ENCODE data around the gene PGAP3. TPM values are rescaled to one million over a fixed set of nuclear protein-coding genes. Genes with fewer than 3 reads are reported as not detected.
"Not testable (repeated sequence)": the region's sequence is repeated elsewhere in the genome, so short reads cannot be mapped to it uniquely, and the experiment has no call there.

Gene PGAP3
- total RNA-seq, 1 donor: 27.7 TPM

DNA sequence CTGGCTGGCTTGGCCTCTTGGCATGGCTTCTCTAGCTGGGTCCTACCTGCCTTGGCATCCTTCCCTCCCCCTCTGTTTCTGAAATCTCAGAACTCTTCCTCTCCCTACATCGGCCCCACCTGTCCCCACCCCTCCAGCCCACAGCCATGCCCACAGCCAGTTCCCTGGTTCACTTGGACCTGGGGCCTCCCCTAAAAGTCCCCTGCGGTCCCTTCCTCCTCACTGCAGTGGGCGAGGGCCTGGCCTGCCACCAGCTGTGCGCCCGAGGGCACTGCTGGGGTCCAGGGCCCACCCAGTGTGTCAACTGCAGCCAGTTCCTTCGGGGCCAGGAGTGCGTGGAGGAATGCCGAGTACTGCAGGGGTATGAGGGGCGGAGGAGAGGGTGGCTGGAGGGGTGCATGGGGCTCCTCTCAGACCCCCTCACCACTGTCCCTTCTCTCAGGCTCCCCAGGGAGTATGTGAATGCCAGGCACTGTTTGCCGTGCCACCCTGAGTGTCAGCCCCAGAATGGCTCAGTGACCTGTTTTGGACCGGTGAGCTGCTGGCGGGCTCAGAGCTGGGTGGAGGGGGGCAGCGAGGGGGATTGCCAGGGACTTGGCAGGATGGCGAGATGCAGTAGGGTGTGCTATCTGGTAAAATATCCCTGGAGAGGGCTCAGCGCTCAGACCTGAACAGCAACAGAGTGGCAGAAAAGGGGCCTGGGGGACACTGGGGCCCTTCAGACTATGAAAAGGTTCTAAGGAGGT is 28.4 kb upstream of the PGAP3 start:
- no peak for DNase-seq (ENCODE audit: low read depth in 2 of 3, low spot score in 2 of 3)

DNA sequence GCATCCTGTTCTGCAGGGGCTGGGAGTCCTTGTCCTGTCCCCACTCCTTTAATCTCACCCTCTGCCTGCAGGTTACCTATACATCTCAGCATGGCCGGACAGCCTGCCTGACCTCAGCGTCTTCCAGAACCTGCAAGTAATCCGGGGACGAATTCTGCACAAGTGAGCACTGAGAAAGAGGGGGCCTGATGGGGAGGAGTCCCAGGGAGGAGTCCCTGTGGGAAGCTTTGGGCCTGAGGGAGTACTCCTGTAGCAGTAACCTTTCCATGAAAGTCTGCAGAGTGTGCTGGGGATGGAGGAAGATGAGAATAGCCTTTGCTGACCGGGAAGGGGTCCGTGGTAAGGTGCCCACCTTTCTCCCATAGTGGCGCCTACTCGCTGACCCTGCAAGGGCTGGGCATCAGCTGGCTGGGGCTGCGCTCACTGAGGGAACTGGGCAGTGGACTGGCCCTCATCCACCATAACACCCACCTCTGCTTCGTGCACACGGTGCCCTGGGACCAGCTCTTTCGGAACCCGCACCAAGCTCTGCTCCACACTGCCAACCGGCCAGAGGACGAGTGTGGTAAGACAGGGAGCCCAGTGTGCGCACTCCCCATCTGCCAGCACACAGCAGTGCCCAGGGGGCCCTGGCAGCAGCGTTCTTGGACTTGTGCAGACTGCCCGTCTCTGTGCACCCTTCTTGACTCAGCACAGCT is 27.7 kb upstream of the PGAP3 start:
- DNase-seq (ENCODE audit: low read depth in 2 of 3, low spot score in 2 of 3): no peak

DNA sequence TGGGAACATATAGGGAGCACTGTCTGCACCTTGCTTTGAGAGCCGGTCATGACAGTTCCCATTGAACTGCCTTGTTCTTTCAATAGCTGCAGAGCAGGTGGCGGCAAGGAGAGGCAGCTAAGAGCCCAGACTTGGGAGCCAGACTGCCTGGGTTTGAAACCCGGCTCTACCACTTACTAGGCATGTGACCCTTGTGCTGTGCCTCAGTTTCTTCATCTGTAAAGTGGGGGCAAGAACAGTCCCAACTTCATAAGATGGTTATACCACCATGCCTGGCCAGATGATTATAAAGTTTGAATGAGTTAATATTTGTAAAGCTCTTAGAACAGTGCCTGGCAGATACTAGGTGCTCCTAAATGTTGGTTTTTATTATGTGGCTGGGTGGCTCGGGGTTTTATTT is 26.4 kb upstream of the PGAP3 start:
- no peak for DNase-seq (ENCODE audit: low read depth in 2 of 3, low spot score in 2 of 3)

DNA sequence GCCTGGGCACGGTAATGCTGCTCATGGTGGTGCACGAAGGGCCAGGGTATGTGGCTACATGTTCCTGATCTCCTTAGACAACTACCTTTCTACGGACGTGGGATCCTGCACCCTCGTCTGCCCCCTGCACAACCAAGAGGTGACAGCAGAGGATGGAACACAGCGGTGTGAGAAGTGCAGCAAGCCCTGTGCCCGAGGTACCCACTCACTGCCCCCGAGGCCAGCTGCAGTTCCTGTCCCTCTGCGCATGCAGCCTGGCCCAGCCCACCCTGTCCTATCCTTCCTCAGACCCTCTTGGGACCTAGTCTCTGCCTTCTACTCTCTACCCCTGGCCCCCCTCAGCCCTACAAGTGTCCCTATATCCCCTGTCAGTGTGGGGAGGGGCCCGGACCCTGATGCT is 24.0 kb upstream of the PGAP3 start:
- no peak for DNase-seq (ENCODE audit: low read depth in 2 of 3, low spot score in 2 of 3)

DNA sequence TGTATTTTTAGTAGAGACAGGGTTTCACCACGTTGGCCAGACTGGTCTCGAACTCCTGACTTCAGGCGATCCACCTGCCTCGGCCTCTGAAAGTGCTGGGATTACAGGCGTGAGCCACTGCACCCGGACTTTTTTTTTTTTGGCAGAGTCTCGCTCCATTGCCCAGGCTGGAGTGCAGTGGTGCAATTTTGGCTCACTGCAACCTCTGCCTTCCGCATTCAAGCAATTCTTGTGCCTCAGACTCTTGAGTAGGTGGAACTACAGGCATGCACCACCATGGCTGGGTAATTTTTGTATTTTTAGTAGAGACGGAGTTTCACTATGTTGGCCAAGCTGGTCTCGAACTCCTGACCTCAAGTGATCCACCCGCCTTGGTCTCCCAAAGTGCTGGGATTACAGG is 23.2 kb upstream of the PGAP3 start:
- not testable (repeated sequence) for DNase-seq (ENCODE audit: low read depth in 2 of 3, low spot score in 2 of 3)

DNA sequence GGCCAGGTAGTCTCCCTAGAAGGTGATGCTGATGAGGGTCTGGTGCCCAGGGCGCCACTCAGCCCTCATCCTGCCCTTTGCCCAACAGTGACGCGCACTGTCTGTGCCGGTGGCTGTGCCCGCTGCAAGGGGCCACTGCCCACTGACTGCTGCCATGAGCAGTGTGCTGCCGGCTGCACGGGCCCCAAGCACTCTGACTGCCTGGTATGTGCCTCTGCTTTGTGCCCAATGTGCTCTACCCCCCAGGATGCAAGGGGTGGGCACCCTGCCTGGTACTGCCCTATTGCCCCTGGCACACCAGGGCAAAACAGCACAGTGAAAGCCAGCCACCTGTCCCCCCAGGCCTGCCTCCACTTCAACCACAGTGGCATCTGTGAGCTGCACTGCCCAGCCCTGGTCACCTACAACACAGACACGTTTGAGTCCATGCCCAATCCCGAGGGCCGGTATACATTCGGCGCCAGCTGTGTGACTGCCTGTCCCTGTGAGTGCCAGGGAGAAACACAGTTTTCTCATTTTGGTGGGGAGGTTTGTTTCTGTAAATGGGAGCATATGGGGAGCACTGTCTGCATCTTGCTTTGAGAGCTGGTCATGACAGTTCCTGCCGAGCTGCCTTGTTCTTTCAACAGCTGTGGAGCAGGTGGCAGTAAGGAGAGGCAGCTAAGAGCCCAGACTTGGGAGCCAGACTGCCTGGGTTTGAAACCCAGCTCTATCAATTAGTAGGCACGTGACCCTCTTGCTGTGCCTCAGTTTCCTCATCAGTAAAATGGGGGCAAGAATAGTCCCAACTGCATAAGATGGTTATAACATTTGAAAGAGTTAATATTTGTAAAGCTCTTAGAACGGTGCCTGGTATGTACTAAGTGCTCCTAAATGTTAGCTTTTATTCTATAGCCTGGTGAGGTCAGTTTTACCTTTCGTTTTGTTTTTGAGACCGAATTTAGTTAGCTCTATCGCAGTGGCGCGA is 22.4 kb upstream of the PGAP3 start:
- no peak for DNase-seq (ENCODE audit: low read depth in 2 of 3, low spot score in 2 of 3)

DNA sequence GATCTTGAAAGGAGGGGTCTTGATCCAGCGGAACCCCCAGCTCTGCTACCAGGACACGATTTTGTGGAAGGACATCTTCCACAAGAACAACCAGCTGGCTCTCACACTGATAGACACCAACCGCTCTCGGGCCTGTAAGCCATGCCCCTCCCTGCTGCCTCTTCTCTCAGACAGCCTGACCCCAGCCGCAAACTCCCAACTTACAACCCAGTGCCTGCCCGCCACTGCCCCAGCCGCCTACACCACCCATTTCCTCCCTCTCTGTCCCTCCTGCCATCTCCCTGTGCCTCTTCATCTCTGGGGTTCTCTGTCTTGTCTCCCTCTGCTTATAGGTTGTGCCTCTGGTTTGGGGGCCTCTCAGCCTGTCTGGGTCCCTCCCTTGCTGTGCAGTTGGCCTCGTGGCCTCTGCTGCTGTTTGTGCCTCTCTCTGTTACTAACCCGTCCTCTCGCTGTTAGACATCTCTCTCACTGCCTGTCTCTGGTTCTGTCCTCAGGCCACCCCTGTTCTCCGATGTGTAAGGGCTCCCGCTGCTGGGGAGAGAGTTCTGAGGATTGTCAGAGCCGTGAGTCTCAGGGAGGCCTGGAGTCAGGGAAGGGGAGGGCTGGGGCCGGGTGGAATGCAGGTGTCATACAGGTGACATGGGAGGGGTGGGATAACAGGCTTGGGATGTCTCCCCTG is 21.6 kb upstream of the PGAP3 start:
- no peak for DNase-seq (ENCODE audit: low read depth in 2 of 3, low spot score in 2 of 3)

DNA sequence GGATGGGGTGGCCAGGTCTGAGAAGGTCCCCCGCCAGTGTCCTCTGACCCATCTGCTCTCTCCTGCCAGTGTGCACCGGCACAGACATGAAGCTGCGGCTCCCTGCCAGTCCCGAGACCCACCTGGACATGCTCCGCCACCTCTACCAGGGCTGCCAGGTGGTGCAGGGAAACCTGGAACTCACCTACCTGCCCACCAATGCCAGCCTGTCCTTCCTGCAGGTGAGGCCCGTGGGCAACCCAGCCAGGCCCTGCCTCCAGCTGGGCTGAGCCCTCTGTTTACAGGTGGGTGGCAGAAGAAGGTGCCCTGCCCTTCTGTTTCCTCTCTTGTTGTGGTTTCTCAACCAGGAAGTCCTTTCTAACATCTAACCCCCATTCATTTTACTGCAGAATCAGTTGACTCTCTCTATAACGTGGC is 19.1 kb upstream of the PGAP3 start:
- no peak for DNase-seq (ENCODE audit: low read depth in 2 of 3, low spot score in 2 of 3)

DNA sequence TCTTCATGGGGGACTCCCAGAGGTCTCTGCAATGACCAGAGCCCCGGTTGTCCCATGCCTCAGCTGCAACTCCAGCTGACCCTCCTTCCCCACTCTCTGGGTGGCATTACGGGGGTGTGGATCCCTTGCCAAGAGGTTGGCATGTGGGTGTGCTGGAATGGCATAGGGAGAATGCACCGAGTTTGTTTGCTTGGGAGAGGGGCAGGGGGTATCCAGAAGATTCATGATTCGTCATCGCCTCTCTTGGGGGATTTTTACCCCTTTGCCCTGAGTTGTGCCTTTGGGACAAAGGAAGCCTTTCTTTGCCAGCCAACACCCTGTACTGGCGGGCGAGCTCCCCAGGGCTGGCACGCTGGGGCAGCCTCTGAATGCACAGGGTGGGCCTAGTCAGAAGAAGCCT is 18.5 kb upstream of the PGAP3 start:
- DNase-seq (ENCODE audit: low read depth in 2 of 3, low spot score in 2 of 3): no peak

DNA sequence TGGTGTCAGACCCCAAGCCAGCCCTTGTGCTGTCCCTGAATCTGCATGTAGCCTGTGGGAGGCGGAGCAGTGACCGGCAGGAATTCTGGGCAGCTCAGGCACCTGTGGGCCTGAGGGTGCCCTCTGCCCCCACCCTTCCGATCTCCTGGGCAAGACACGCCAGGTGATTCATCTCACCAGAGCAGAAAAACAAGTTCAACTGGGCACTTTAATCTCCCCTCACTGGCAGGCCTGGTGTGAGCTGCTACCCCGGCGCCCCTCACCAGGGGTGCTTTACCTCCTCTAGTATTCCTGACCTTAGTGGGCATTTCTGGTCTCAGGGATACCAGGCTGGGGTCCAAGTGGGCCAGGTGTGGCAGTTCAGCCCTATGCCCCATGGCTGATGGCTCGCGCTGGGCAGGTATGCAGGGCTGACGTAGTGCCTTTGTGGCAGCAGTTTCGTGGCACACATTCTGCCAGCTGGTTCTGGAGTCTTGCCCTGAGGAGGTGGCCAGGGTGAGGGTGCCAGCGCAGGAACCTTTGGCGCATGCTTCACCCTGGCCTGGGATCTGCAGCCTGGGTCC is 18.0 kb upstream of the PGAP3 start:
- no peak for DNase-seq (ENCODE audit: low read depth in 2 of 3, low spot score in 2 of 3)

DNA sequence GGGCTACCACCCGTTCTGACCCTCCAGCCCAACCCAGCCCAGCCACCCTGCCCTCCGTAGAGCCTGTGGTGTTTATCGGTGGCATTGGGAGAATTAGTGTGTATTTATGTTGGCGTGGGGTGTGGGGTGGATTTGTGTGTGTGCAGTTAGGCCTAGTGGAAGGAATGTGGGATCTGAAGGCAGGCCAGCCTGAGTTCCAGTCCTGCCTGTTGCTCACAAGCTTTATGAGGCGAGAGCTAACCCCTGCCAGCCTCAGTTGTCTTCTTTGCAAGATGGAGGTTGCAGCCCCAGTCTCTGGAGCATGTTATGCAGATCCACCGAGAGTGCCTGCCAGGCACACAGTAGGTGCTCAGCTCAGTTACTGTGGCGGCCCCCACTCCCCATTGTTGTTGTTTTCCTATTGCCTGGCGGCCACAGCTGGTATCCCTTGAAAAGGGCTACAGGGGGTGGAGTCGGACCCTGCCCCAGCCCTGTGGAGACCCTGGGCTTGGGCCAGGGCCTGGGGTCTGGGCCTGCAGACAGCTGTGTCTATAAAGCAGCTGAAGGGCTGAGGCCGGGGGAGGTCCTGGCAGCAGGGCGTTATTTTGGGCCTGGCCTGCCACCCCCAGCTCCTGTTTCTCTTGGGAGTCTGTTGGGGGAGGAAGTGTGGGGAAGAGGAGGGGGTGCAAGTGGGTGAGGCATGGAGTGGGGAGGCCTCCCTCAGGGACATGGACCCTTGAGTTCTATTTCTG is 17.1 kb upstream of the PGAP3 start:
- DNase-seq (ENCODE audit: low read depth in 2 of 3, low spot score in 2 of 3): no peak

DNA sequence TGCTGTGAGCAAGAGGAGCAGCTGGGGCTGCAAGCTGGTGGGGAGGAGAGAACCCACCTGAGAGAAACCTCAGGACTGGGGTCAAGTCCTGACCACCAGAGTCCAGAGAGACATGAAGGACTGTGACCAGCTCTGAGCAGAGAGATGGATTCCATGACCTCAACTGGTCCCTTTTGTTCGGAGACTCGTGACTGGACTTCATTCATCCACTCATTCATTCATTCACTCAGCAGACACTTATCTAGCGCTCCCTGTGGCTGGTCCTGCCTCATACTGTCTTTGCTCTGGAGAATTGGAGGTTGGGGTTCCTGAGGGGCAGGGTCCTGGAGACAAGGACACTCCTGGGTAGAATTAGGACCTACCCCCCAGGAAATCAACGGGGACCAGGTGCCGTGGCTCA is 16.1 kb upstream of the PGAP3 start:
- no peak for DNase-seq (ENCODE audit: low read depth in 2 of 3, low spot score in 2 of 3)

DNA sequence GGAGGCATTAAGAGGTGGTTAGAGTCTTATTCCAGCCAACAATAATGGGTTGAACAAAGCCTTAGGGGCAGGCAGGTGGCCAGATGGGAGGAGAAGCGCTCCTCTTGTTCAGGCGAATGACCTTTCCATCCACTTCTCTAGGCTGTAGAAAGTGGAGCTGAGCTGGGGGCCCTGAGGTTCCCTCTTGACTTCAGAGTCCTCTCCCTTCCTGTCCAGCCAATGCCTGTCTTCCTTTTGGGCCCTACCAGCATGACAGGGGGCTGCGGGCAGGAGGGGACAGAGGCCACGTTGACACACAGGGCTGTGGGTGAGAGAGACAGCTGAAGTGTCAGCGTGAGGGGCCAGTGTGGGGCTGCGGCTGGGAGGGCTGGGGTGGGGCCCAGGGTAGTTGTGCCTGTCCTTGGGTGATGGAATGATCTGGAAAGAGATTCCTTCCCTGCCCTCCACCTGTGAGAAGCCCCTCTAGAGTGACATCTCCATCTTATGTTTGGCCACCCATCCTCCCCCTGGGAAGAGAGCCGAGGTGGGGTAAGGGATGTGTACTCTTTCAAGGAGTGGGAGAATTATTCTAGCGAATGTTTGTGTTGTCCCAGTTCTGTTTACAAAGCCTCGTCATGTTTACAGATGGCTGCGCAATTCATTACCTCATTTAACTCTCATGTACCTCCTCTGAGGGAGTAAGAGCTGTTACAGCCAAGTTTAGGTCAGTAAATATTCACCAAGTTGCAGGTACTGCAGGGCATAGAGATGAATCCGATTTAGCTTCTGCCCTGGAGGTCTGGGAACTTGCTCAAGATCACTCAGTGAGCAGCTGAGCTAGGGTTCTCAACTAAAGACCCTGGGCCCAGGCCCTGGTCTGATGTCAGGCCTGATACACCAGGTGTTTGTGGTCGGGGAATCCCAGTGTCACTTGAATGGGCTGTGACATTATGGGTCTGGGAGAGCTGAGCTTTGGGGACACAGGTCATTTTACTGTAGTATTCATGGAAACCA is 15.3 kb upstream of the PGAP3 start:
- no peak for DNase-seq (ENCODE audit: low read depth in 2 of 3, low spot score in 2 of 3)

DNA sequence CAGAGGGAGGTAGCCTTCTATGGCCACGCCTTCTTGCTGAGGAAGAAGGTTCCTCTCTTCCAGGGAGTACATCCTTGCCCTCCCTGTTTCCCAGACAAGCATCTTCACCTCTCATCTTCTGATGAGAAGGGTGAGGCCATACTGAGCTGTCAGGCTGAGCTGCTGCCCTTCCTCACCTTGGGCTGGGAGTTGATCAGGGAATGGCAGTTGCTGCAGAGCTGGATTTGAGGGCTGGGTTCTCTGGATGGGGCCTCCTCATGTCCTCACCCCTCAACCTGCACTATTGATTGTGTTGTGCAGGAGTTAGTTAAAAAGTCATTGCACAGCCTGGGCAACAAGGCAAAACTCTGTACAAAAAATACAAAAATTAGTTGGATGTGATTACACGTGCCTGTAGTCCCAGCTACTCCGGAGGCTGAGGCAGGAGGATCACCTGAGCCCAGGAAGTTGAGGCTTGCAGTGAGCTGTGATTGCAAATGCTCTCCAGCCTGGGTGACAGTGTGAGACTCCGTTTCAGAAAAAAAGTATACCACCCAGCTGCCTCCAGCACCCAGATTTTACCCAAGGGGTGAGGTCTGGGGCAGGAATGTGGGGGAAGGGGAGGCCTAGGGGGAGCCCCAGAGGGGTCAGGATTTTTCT is 14.0 kb upstream of the PGAP3 start:
- DNase-seq (ENCODE audit: low read depth in 2 of 3, low spot score in 2 of 3): no peak

DNA sequence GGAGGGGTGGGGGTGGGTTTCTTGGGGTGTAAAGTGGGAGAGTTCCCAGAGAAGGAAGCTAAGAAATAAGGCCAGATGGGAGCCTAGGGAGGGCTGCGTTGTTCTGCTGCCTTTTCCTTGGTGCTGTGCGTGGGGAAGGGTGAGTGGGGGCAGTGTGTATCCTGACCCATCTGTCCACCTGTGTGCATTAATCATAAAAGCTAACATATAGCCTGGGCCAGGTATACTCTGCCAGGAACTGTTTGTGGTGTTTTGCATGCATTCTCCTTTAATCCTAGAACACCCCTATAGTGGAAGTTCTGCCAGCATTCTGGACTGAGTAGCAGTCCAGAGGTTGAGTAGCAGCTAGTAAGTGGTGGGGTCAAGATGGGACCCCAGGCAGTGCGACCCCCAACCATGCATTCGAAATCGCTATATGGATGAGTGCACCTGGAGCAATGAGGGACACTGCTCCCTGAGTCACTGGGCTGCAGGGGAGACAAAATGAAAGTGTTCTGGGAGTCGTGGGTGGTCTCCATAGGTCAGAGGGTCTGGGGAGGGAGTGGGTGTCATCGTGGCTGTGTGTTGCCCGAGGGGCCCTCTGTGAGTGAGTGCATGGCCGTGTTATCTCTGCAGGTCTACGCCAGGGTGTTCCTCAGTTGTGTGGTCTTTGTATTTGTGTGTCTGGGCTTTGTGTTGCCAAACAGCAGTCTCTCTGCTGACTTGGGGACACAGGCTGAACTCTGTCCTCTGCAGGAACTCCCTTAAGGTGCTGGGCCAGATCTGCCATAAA is 13.3 kb upstream of the PGAP3 start:
- DNase-seq (ENCODE audit: low read depth in 2 of 3, low spot score in 2 of 3): no peak

DNA sequence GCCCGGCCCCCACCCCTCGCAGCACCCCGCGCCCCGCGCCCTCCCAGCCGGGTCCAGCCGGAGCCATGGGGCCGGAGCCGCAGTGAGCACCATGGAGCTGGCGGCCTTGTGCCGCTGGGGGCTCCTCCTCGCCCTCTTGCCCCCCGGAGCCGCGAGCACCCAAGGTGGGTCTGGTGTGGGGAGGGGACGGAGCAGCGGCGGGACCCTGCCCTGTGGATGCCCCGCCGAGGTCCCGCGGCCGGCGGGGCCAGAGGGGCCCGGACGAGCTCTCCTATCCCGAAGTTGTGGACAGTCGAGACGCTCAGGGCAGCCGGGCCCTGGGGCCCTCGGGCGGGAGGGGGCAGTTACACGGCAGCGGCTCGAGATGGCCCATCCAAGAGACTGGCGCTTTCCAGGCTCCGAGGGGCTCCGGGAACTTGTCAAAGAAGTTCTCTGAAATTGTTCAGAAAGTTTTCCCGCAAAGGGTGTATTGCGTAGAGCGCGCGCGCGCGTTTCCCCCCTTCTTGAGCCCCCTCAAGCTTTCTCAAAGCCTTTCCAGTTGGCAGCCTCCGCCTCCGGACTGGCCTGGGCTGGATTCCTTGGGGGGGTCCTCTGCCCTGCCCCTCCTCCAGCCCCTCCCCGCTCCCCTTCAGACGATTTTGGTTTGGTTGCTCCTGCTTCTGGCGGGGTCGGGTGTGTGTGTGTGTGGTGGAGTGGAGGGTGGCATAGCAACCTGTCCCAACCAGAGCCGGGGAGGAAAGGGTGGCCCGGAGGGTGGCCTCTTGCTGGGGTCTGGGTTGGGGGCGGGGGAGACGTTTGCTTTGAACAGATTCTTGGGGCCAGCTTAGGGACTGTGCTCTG is 12.5 kb upstream of the PGAP3 start:
- peak in 1 of 3 donors; percentile 29 for DNase-seq (ENCODE audit: low read depth in 2 of 3, low spot score in 2 of 3)

DNA sequence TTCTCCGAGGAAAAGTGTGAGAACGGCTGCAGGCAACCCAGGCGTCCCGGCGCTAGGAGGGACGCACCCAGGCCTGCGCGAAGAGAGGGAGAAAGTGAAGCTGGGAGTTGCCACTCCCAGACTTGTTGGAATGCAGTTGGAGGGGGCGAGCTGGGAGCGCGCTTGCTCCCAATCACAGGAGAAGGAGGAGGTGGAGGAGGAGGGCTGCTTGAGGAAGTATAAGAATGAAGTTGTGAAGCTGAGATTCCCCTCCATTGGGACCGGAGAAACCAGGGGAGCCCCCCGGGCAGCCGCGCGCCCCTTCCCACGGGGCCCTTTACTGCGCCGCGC is 11.9 kb upstream of the PGAP3 start, which contains the start of gene ERBB2:
TSS of gene ERBB2 (plus strand) at position 247 of the 330 bp plus-strand sequence. CDS start 175 bp downstream, outside the sequence.
- no peak for DNase-seq (ENCODE audit: low read depth in 2 of 3, low spot score in 2 of 3)
